Stomach (tissue), 9 donors: ENCODE data around the gene CTNND2. TPM values are rescaled to one million over a fixed set of nuclear protein-coding genes. Genes with fewer than 3 reads are reported as not detected.
"Not testable (repeated sequence)": the region's sequence is repeated elsewhere in the genome, so short reads cannot be mapped to it uniquely, and the experiment has no call there.

Experiments
- DNase-seq, 2 donors: peaks; one replicate each; pipeline versions ENCODE4 v3.0.0 to v3.0.0-alpha.2; 2013 to 2019
- H3K27ac ChIP-seq, 5 donors: fragments of 200-600 bp in 4 of 5; sonication (generic) in 4 of 5; one replicate each; pipeline ENCODE4 v1.5.1; 2013 to 2019; ENCODE audit warnings: mild to moderate bottlenecking in 1 of 5, moderate library complexity in 1 of 5
- H3K27me3 ChIP-seq, 3 donors: fragments of 200-600 bp; sonication (generic); one replicate each; pipeline ENCODE4 v1.5.1; 2017 to 2019; ENCODE audit warnings: mixed run types in 1 of 3
- H3K36me3 ChIP-seq, 4 donors: fragments of 200-600 bp; sonication (generic); 1 replicate in 3 of 4; 2 replicates in 1 of 4; pipeline ENCODE4 v1.5.1; 2016 to 2019
- H3K4me1 ChIP-seq, 4 donors: fragments of 200-600 bp; sonication (generic); one replicate each; pipeline ENCODE4 v1.5.1; 2016 to 2019
- H3K4me3 ChIP-seq, 4 donors: fragments of 200-600 bp; sonication (generic) in 3 of 4; one replicate each; pipeline ENCODE4 v1.5.1; 2016 to 2019; ENCODE audit warnings: mild to moderate bottlenecking in 1 of 4
- H3K9me3 ChIP-seq, 4 donors: fragments of 200-600 bp; sonication (generic); one replicate each; pipeline ENCODE4 v1.5.1; 2016 to 2019
- EP300 ChIP-seq: sonication (generic); formaldehyde crosslinking; IDR thresholded peaks from one replicate; pipeline ENCODE4 v1.6.1; 2017; ENCODE audit warnings: antibody characterized with exemption
- POLR2A ChIP-seq, 4 donors: fragments of 450-650 bp; IDR thresholded peaks; one replicate each; pipeline ENCODE4 v1.6.1; 2016; ENCODE audit warnings: antibody characterized with exemption in 4 of 4, control low read depth in 2 of 4, mild to moderate bottlenecking in 1 of 4, moderate library complexity in 1 of 4
- POLR2AphosphoS5 ChIP-seq, 3 donors: sonication (generic); formaldehyde crosslinking; IDR thresholded peaks; one replicate each; pipeline ENCODE4 v1.6.1; 2016; ENCODE audit warnings: antibody characterized with exemption in 3 of 3
- WGBS, 5 donors: extraction: QIAGEN DNeasy Blood & Tissue Kit in 3 of 5; methylation state at CpG; one replicate each; pipeline versions ENCODE4 v1.1.5 to v1.1.7; 2013 to 2018; 5-methylcytosine and 5-hydroxymethylcytosine counted together
- intact Hi-C: fragments of 100-400 bp; cut with DNase I; formaldehyde crosslinking; loops from one replicate; pipeline ENCODE4 v1.15.1; 2023; ENCODE audit warnings: low total_unique reads
- polyA plus RNA-seq, 3 donors: library from polyadenylated mRNA; stranded (reverse); fragments of 200-250 nt; gene quantifications; one replicate each; pipeline ENCODE4 v1.2.3, GENCODE V29; 2013
- total RNA-seq, 5 donors: library from RNA; depleted of rRNA; stranded (reverse); fragments of >200 nt; gene quantifications; one replicate each; pipeline versions ENCODE4 v1.1.0 to v1.2.3, GENCODE V29; 2014 to 2016
- TF ChIP-seq, protein P1 (sequence below), 7 experiments: fragments of 450-650 bp in 4 of 7; fragments of 200-600 bp in 3 of 7; sonication (generic) in 3 of 7; IDR thresholded peaks; one replicate each; pipeline ENCODE4 v1.5.1; 2016 to 2019; ENCODE audit warnings: antibody characterized with exemption in 7 of 7, control low read depth in 2 of 7, mild to moderate bottlenecking in 1 of 7
- donor health status: healthy with polysubstance abuse.
- donor health status: Bipolar disorder and iron deficiency.
- donor health status: healthy.

Gene CTNND2
- total and polyA plus RNA-seq, 8 donors = 0.29 to 3.4 (median 2.0) TPM; not detected in 2

DNA sequence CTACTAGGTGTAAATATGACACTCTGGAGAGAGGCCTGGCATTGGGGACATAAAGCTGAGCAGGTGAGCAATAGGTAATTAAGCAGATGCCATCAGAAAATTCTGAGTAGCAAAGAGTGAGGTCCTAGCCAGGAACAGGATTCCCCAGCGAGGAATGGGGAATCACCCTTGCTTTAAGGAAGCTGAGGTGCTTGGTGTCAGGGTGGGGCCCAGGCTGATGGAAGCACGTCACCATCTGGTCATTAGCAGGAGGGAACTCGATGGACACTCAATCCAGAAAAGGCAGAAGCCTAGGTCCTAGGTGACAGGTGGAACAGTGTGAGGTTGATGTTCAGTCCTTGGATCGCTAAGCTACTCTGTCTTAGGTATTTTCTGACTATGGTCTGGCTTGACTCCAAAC, 580.5 kb downstream of the CTNND2 start:
- 84 to 92% (median 88%) methylated on average over 4 of the region's 4 CpGs for WGBS, 5 donors
- no peaks in the 10 kb centered on the region for H3K9me3 ChIP-seq
- H3K4me3 ChIP-seq = no peak overlapping the region
- no peak for TF ChIP-seq POLR2AphosphoS5 (IDR thresholded peaks at IDR 0.05)
- no peak for TF ChIP-seq EP300
- TF ChIP-seq, protein P1, sequence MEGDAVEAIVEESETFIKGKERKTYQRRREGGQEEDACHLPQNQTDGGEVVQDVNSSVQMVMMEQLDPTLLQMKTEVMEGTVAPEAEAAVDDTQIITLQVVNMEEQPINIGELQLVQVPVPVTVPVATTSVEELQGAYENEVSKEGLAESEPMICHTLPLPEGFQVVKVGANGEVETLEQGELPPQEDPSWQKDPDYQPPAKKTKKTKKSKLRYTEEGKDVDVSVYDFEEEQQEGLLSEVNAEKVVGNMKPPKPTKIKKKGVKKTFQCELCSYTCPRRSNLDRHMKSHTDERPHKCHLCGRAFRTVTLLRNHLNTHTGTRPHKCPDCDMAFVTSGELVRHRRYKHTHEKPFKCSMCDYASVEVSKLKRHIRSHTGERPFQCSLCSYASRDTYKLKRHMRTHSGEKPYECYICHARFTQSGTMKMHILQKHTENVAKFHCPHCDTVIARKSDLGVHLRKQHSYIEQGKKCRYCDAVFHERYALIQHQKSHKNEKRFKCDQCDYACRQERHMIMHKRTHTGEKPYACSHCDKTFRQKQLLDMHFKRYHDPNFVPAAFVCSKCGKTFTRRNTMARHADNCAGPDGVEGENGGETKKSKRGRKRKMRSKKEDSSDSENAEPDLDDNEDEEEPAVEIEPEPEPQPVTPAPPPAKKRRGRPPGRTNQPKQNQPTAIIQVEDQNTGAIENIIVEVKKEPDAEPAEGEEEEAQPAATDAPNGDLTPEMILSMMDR (IDR thresholded peaks at IDR 0.05) = no peak
- TF ChIP-seq POLR2A (IDR thresholded peaks at IDR 0.05) = no peak
- H3K36me3 ChIP-seq = no peaks in the 10 kb centered on the region
- peak overlapping the region in 2 of 5 donors; percentile 55 to 56 for H3K27ac ChIP-seq
- H3K4me1 ChIP-seq = peaks cover 0 to 16% (median 3%) of the 10 kb centered on the region in 4 donors
- no peaks in the 10 kb centered on the region for H3K27me3 ChIP-seq
- DNase-seq = no peak
- intact Hi-C loops = no loop called here

DNA sequence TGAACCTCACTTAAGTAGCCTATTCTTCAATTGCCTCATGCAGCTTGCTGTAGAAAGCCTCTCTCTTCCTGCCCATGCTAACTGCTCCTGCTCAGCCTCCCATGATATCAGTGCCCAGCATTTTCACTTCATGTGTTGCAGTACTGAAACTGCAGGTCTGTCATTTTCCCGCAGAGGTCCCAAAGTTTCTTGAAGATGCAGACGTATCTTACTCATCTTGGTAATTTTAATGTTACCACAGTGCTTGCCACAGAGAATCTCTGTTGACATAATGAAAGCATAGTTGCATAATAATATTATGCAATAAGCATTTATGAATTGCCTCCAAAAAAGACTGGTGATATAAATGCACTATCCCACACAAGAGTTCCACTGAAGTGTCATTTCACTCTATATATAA, 582.1 kb downstream of the CTNND2 start:
- intact Hi-C loops = no loop called here
- Histone ChIP-seq H3K4me1 (peaks cover 0 to 16% (median 3%) of the 10 kb centered on the region in 4 donors), H3K36me3 (no peaks in the 10 kb centered on the region), H3K27me3 (no peaks in the 10 kb centered on the region), H3K9me3 (no peaks in the 10 kb centered on the region), H3K4me3 (no peak overlapping the region), H3K27ac (no peak overlapping the region)
- no peak for DNase-seq
- 58 to 74% (median 70%) methylated on average over 2 of the region's 2 CpGs for WGBS, 5 donors
- TF ChIP-seq EP300 (no peak), POLR2A (IDR thresholded peaks at IDR 0.05) (no peak), POLR2AphosphoS5 (IDR thresholded peaks at IDR 0.05) (peak in 1 of 3 donors; percentile 15)

DNA sequence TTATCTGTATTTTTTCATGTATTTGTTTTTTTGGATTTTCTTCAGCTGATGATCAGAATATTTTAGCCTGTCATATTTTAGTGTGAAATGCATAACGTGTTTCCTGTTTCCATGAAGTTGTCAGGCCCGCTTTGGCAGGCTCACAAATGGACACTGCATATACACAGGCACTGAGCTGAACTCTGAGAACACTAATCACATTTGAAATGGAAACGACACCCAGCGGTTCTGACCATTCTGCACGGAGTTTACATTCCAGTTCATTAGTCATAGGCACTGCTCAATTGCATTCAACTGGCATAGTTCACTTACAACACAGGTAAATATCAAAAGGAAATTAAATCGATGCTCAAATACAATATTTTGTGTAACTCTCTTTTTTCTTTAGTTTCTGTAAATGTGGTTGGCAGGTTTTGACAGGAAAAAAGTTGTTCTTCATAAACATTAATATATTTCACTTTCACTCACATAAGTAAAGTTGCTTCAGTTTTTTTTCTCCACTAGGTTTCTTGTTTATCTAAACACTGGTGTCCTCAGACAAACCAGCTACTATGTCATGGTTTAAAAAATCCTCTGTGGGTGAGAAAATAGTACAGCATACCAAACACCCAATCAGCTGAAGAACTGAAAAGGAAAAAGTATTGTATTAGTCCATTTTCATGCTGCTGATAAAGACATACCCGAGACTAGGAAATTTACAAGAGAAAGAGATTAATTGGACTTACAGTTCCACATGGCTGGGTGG, 584.2 kb downstream of the CTNND2 start:
- intact Hi-C loops = no loop called here
- peak in 1 of 2 donors; percentile 59 for DNase-seq
- Histone ChIP-seq H3K27ac (no peak overlapping the region), H3K27me3 (no peaks in the 10 kb centered on the region), H3K36me3 (no peaks in the 10 kb centered on the region), H3K4me1 (peaks cover 0 to 16% (median 3%) of the 10 kb centered on the region in 4 donors), H3K4me3 (no peak overlapping the region), H3K9me3 (no peaks in the 10 kb centered on the region)
- WGBS, 5 donors = 27 to 40% (median 29%) methylated on average over 7 of the region's 7 CpGs
- TF ChIP-seq POLR2AphosphoS5 (IDR thresholded peaks at IDR 0.05) (no peak), POLR2A (IDR thresholded peaks at IDR 0.05) (no peak), EP300 (no peak)
- TF ChIP-seq, protein P1 (IDR thresholded peaks at IDR 0.05) = no peak

DNA sequence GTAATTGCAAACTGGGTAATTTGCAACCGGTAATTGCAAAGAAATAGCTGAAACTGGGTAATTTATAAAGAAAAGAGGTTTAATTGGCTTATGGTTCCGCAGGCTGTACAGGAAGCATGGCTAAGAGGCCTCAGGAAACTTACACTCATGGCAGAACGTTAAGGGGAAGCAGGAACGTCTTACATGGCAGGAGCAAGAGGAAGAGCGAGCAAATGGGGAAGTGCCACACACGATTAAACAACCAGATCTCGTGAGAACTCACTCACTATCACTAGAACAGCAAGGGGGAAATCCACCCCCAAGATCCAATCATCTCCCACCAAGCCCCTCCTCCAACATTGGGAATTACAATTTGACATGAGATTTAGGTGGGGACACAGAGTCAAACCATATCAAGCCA, 590.6 kb downstream of the CTNND2 start:
- H3K27me3 ChIP-seq, intact Hi-C loops, H3K36me3 ChIP-seq, H3K9me3 ChIP-seq, H3K4me1 ChIP-seq, H3K27ac ChIP-seq, H3K4me3 ChIP-seq, DNase-seq: not testable (repeated sequence)
- WGBS, 5 donors = 73 to 86% (median 82%) methylated on average over 7 of the region's 7 CpGs

DNA sequence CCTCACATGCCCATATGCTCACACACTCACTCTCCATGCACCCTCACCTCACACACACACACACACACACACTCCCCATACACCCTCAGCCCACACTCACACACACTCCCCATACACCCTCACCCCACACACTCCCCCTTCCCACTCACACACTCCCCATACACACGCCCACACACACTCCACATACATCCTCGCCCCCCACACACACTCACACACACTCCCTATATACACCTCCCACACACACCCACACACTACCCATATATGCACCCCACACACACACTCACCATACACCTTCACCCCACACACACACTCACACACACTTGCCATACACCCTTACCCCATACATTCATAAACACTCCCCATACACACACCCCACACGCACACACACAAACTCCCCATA, 592.5 kb downstream of the CTNND2 start:
- H3K4me3 ChIP-seq = no peak overlapping the region
- H3K27me3 ChIP-seq = no peaks in the 10 kb centered on the region
- no peaks in the 10 kb centered on the region for H3K36me3 ChIP-seq
- no peaks in the 10 kb centered on the region for H3K9me3 ChIP-seq
- TF ChIP-seq EP300 = no peak
- no peak for TF ChIP-seq POLR2AphosphoS5 (IDR thresholded peaks at IDR 0.05)
- no peak for TF ChIP-seq POLR2A (IDR thresholded peaks at IDR 0.05)
- TF ChIP-seq, protein P1 (IDR thresholded peaks at IDR 0.05) = no peak
- intact Hi-C loops = no loop called here
- 91 to 100% (median 96%) methylated on average over 3 of the region's 3 CpGs for WGBS, 5 donors
- no peak overlapping the region for H3K27ac ChIP-seq
- no peaks in the 10 kb centered on the region for H3K4me1 ChIP-seq
- DNase-seq = no peak
